Inflammatory macrophage treated with lipopolysaccharide for 4 hours (primary cell): ENCODE results near the gene XRCC4.
A peak's percentile ranks its signal among the peaks of the same experiment; 100 is the strongest.
"Not testable (repeated sequence)": the region's sequence is repeated elsewhere in the genome, so short reads cannot be mapped to it uniquely, and the experiment has no call there.

Source experiments
- DNase-seq: peaks from one replicate; pipeline ENCODE4 v3.0.0-alpha.2; 2020

The XRCC4 gene

DNA sequence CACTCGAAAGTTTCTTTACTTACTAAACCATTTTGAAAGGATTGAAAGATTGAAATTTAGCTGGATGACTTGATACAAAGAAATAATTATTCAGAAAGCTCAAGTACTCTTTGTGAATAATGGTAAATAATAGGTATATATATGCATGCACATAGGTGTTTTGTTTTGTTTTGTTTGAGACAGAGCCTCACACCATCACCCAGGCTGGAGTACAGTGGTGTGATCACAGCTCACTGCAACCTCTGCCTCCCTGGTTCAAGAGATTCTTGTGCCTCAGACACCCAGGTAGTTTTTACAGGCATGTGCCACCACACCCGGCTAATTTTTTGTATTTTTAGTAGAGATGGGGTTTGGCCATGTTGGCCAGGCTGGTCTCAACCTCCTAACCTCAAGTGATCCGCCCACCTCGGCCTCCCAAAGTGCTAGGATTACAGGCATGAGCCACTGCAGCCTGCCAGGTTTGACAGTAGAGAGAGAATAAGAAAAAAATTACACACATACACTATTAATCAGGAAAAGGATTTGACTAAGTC lies 278.2 kb downstream of the XRCC4 start:
- not testable (repeated sequence) for DNase-seq

DNA sequence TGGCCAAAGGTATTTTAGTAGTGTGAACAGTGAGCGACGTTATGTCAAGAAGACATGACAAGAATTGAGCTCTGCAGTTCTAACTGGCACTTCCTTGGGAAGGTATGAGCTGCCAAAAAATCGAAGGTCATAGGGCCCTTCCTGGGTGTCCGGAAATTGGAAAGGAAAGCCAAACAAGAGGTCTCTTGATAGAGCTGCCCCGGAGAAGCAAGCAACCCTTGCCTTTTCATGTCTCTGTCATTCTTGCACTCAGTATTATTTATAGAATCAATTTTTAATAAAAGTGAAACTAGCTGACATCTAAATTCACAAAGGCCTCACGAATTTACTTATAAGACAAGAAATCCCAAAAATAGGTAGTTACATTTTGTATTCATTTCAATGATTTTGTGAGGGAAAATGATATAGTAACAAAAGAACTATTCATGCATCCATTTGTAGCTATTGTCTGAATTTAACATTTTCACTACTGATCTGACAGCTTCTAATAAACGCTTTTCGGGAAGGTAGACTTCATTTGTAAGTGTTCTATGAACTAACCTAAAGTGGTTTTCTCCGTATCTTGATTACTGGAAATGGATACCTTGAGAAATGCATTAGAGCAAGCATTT lies 280.4 kb downstream of the XRCC4 start:
- DNase-seq = no peak

DNA sequence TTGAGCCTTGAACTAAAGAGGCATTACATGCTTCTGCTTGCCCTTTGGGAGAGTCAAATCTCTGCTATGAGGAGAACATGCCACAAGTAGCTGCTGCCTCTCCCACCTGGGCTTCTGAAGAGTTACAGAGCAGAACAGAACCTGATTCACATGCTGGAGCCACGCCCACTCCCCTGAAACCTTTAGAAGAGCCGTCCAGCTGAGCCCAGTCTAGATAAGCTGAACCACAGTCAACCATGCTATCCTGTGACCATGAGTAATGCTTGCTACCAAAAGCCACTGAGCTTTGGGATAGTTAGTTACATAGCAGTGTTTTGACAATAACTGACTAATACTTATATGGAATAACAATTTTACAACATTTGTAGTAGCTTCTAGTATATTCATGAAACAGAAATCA lies 283.2 kb downstream of the XRCC4 start:
- DNase-seq = no peak

DNA sequence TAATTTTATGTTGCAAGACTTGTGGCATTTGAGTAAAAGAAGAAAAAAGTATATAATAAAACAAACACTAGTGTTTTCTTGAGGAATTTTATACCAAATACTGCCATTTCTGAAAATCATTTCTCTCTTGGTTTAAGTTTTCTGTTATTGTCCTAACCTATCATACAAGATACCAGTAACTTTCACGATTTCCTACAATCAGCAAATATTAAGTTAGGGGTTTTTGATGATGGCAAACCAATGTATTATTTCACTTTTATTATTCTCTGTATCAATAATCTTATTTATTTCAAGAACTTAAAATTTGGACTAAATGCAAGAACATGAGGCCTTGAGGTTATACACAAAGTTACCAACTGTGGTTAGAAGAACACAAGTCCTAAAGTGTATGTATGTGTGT lies 285.2 kb downstream of the XRCC4 start:
- no peak for DNase-seq

DNA sequence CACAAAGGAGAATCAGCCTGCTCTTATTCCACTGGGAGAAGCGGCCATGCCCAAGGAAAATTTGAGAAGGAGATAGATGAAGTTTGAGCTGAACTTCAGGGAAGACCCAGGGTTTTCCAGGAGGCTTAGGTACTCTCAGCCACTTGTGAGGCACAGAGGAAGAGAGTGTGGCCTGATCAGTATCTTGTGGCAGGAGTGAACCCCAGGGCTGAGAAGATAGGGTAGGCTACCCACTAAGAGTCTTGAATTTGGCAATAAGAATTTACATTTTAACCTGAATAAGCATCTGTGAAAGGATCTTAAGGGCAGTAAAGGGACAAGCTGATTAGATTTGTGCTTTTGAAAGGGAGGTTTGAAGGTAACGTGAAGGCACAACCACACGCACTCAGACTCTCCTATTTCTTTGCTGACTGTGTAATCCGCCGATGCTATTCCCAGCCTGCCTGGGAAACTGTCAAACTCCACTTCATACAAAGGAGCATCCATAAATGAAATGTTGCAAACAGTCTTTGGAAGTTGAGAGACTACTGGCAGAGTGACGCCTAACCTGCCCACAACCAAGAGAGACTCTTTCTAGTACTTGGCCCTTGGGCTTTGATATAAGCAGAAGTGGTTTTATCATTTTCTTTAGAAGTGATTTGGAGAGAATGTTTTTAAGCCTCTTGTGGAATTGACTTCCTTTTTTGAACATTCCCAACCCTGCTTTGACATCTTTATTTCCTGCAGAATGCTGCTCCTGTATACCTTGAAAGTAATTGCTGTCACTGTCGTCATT lies 286.0 kb downstream of the XRCC4 start:
- peak; percentile 27 for DNase-seq

DNA sequence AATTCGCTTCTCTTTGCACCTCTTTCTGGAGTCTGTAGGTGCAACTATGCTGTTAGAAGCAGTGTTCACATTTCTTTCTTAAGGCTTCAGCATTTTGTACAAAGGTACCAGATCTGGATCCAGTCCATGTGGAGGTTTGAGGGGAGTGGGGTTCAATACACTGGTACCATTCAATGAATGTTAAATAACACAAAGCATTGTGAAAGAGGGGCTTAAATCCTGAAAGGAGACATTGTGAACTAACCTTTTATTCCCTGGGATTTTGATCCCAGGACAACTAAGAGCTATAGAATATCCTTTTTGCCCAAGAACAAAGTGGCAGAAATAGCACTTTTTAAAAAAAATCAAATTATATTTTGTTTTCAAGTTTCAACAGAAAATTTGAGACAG lies 286.5 kb downstream of the XRCC4 start:
- DNase-seq = no peak

DNA sequence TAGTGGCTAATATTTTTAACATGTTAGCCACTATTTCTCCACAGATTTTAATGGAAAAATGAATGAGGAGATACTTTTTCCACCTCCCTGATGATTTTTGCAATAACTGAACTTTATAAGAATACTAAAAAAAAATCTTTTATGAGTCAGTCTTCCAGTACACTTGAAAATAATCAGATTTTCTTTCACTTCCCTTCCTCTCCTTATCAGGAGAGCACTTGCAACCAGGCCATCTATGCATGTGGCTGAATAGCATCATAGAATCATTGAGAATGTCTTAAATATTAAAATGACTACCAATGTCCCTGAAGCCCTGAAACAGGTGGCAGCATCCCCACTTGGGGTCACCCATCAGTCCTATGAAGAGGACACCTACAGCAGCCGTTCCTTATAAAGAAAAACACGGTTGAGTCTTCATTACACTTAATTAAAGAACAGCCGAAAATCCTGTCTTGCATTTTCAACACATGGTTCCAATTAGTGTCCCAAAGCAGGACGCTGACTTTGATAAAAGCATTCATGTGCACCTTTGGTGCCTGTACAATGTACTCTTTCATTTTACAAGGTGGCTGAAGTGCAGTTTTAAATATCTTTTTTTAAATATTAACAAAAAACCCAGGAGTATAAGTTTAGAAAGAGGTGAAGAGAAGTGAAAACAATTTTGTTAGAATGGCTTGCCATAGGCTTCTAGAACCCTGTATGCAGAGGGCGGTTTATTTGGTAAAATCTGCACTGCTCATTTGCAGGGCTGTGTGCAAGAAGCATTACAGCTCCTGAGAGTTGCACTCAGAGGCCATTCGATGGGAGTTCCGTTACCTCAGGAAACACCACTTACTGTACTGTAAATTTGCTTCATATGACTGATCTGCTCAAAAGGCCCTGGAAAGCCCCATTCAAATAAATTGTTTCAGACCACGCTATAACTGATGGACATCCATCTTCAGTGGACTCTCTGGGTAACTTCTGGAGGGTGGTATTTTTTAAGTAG lies 287.3 kb downstream of the XRCC4 start:
- DNase-seq = peak; percentile 72

DNA sequence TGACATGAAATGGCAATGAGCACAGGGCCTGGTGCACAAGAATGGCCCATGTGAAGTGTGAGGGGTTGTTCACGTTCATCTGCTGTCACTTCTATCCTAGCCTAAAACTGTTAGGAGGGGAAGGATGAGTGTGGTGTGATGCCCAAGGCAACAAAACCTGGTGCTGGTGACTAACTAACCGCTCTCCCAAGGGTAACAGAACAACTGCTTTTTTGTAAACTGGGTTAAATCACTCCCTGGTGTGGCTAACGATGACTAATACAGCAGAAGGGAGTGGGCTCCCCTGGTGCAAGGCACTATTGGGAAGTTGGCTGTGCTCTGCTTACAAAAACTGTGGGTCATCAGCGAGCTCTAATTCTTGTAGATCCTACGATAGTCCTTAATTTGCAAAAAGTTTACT lies 291.0 kb downstream of the XRCC4 start:
- peak; percentile 95 for DNase-seq

DNA sequence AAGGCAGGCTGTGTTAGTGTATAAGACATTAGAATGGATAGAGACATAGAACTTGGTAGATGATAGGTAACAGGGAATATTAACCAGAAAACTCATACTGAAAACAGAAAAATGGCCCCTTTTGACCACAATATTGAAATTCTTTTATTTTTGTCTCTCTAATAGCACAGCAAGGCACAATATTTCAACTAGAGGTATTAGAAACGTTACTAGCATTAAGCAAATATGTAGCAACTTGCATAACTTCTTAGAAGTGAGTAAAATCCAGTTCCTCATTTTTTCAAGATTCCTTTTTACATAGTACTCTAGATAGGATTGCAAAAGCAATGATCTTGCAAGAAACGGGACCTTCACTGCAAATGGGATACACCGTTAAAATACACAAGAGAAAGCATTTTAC lies 291.5 kb downstream of the XRCC4 start:
- DNase-seq = peak; percentile 97

DNA sequence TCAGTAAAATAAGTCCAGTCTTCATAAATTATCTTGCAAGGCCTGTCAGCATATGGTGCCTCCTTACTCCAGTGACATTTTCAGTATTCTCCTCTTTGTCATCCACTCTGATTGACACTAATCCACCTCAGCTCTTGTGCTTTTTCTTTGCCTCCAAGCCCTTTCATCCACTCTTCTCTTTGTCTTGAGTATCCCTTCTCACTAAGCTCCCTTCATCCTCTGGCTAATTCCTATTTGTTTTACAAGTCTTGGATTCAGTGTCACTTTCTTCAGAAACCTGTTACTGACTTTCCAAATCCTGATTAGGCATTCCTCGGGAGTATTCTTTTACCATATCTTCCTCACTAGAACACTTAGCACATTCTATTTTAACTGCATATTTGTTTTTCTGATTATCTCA lies 293.6 kb downstream of the XRCC4 start:
- no peak for DNase-seq

DNA sequence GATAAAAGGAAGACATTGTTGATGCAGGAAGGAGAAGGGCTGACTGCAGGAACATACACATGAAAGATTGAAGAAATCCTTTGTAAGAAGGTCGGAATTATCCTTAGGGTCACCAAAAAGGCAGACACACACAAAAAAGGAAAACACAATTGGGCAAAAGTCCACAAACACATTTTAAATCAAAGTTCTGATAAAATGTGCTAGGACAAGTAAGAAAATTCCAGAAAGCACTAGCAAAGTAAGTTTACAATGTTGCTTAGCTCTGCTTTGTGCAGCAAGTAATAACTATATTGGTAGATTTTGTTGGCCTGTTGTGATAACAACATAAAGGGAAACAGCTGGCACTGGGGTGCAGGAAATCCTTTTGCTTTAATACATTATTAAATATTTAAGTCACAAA lies 294.4 kb downstream of the XRCC4 start:
- no peak for DNase-seq

DNA sequence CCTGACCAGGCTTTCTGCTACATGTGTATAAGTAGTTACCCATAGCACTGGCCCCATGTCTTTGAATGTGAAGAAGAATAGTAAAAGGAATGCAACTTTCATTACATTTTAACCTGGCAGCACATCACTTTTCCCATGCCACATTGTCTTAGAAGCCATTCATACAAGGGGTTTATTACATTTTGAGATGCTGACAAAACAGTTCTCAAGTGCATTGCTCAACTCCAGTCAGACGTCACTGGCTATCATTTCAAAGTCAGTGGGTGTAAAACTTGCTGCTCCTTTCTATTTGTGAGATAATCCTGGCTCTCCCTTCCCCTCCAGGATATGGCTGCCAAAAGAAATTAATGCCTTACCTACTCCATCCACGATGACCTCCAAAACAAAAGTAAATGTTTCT lies 297.2 kb downstream of the XRCC4 start:
- DNase-seq = peak; percentile 70

DNA sequence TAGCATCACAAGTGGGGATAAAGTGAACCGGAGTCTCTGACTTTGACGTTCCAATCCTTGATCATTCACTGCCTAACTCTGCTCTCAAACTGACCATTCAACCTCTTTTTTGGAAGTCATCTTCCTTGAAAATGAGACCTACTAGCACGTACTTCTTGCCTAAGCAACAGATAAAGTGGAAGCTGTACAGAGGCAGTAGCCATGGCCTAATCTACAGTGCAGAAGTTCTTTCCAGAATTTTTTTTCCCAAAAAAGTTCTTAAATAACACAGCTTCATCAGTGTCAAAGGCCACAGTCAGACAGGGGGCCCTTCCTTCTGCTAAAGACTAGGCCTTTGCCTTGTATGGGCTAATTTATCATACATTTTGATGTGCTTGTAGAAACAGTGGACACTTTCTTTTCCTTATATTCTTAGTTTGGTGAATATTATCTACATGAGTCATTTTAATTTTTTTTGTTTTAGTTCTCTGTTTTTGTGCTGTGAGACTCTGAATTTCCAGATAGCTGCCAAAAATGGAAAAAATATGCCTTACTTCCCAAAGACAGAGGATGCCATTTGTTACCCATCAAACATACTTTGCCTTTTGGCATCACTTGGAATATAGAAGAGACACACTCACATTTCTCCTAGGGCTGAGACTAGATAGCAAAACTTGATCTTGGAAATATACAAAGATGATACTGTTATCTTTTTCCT lies 297.9 kb downstream of the XRCC4 start:
- DNase-seq = no peak

DNA sequence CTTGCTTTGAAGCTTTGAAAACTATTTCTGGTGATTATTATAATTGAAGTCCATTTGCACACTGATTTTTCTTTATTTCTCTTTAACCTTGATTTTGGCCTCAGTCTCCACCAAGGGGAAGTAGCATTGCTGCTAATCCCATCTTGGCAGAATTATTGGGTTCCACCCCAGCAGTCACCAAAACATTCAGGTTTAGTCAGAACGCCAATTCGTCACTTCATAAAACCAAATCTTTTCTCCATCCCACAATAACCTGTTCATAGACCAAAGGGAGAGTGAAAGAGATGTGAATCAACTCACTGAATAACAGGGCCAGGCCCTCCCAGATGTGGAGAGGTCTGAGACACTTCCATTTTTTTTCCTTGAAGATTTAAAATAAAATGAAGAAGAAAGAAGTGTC lies 299.1 kb downstream of the XRCC4 start:
- no peak for DNase-seq

DNA sequence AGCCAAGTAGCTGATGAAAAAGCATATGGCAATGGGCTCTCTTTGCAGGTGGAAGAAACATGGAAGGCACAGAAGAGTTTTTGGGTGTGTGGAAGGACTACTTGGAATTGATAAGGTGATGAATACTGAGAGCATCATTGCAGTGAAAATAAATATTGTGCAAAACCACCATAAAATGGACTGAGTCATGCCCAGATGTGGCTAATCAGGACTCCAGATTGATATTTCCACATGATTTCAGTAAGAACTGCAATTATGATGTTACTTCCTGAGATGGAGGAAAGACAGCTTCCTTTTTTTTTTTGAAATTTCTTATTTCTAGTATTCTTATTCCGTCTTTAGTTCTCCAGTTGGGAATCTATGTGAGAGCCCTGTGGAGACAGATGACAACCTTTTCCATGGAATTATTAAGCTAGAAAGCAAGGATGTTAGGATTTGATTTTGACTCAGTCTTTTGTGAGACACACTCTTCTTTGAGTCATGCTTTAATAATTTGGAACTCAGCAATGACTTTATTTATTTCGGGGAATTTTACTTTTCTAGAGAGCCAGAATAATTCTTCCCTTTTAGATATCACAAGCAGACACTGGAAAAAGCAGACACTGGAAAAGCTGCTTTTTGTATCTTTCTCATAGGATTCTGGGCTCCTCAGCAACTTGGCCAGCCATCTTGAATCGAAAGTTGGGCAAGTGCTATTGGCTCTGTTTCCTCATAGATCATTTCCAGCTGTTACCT lies 300.0 kb downstream of the XRCC4 start:
- peak; percentile 89 for DNase-seq

DNA sequence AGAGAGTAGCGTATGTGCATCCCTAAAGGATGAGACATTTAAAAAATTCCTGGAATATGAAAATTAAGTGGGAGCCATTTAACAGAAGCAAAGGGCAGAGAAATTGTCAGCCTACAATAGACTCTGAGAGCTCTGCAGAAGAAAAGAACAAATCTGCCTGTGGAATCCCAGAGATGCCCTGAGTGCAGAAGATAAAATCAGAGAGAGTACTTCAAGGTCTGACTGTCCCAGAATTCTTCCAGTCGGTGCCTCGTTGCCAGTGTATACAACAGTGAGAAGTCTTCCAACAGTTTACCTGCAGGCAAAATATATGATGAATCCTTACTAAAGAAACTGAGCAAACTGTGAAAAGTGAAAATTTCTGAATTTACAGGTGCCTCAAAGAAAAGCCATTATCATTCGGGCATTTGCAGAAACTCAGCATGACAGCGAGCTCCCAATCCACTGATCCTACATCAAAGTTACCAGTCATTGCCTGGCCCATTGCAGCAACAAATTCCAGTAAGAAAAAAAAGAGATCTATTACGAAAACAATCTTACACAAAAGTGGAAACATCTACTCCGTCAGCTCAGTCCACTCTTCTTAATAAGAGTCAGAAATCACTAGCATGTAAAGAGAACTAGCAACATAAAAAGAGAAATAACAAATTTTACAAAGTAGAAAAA lies 301.4 kb downstream of the XRCC4 start:
- DNase-seq = peak; percentile 83

DNA sequence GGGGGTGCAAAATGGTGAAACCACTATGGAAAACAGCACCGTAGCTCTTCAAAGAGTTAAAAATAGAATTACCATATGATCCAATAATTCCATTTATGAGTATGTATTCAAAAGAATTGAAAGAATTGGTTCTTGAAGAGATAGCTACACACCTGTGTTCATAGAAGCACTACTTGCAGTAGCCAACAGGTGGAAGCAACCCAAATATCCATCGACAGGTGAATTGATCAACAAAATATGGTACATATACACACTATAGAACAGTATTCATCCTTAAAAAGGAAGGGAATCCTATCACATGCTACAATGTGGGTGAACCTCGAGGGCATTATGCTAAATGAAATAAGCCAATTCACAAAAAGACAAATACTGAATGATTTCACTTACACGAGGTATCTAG lies 308.5 kb downstream of the XRCC4 start:
- no peak for DNase-seq

DNA sequence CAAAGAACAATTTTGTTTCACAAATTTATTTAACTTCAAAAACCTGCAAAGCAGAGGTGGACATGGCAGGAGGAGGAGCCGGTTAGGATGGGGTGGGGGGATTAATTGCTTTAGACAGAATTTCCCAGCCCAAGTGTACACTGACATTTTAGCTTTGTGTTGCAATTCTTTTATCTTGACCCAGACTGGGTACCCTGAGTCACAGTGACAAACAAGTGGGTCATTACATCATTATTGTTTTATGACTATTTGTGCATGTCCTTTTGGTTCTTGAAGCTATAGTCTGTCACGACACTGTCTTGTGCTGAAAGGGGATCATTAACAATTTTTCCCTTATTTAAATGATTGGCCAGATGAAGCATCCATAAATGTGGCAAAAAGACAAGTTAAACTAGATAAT lies 309.7 kb downstream of the XRCC4 start:
- DNase-seq = peak; percentile 71

DNA sequence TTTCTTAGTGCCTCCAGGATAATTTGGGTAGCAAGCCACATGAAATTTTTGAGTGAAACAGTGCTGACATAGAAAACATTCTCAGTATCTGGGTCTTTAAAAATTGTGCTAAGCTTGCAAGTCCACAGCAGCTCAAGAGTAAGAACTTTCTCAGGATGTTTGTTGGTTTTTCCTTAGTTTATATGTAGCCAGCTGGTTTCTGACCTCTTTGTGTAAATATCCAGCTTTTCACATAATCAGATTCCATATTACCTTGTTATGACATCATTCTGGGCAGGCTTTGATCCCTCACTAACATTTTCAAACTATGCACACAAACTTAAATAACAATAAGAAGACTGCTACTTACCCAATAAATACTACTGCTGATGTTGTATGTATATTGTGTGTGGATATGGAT lies 311.3 kb downstream of the XRCC4 start:
- DNase-seq = no peak

DNA sequence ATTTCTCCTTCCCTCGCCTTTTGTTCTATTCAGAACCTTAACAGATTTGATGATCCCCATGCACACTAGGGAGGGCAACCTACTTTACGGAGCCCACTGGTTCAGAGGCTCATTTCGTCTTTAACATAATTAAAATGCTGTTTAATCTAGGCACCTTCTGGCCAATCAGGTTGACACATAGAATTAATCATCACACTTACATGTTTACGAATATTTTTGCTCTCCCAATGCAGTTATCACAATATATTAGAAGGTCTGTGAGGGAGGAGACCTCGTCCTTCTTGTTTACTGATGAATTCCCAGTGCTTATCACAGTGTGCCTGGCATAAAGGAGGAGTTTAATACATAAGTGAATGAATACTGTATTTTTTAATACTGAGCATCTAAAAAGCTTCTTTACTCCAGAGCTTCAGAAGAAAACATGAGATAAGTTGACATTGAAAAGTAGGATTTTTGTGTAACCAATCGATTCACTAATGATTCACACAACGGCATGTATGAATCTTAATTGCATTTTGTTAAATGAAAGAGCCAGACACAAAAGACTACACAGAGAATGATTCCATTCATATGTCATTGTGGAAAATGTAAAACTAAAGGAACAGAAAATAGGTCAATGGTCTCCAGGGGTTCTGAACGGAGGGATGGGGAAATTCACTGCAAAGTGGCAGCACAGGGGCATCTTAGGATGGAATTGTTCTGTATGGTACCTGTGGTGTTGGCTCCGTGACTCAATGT lies 315.6 kb downstream of the XRCC4 start:
- DNase-seq = no peak

DNA sequence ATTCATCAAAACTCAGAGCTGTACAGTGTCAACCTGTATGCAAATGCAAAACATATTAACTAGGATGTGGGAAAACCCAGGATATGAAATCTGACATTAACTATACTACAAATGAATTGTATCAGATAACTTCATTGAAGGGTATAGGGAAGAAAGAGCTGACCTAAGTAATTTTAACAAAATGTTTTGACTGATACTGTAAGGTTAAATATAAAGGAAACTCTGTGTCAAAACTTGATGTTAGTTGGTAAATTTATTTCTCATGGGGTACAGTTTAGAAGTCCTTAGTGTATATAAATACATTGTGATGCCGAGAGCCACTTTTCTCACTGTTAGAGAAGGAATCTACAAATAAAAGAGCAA lies 316.1 kb downstream of the XRCC4 start:
- DNase-seq = no peak
